Measurements from ENCODE around the gene STK40.

Gene STK40

GRCh38 chr1:36377791-36378492 is 7.8 kb downstream of the STK40 start:
- Histone ChIP-seq H3K27ac (peak overlapping the region in 10 of 11 experiments; percentile 1 to 55 (median 40); a peak in 16 of 22 replicates), H3K4me1 (peaks cover 45 to 100% (median 66%) of the 10 kb centered on the region in 10 experiments), H4K20me1 (peaks cover 13 to 98% (median 49%) of the 10 kb centered on the region in 11 experiments; a peak in 20 of 22 replicates), H3K27me3 (no peaks in the 10 kb centered on the region), H3K36me3 (peaks cover 0 to 60% (median 12%) of the 10 kb centered on the region in 11 experiments; a peak in 14 of 22 replicates), H3K4me2 (peak overlapping the region; percentile 43 to 95 (median 60); a peak in 21 of 22 replicates), H3K4me3 (no peak overlapping the region; a peak in 1 of 20 replicates), H3K9ac (peak overlapping the region in 4 of 11 experiments; percentile 2 to 35 (median 16); a peak in 5 of 22 replicates), H3K9me3 (replicated peaks in 1 of 11) (no peaks in the 10 kb centered on the region)
- TF ChIP-seq Cebpa-rat (IDR thresholded peaks at IDR 0.05): no peak

GRCh38 chr1:36372617-36373016 is 13.1 kb downstream of the STK40 start:
- H3K36me3 ChIP-seq: peaks cover 0 to 31% (median 9%) of the 10 kb centered on the region in 11 experiments; a peak in 13 of 22 replicates
- peak overlapping the region; percentile 55 to 79 (median 73); a peak in 20 of 22 replicates for H3K9ac ChIP-seq
- H3K27me3 ChIP-seq: no peaks in the 10 kb centered on the region
- H4K20me1 ChIP-seq: peaks cover 0 to 77% (median 19%) of the 10 kb centered on the region in 11 experiments; a peak in 14 of 22 replicates
- no peak for TF ChIP-seq Cebpa-rat (IDR thresholded peaks at IDR 0.05)
- H3K4me3 ChIP-seq: peak overlapping the region in 2 of 10 experiments; percentile 44 to 63; a peak in 4 of 20 replicates
- H3K27ac ChIP-seq: peak overlapping the region; percentile 62 to 89 (median 80); a peak in 21 of 22 replicates
- H3K4me2 ChIP-seq: peak overlapping the region; percentile 84 to 99 (median 95)
- H3K4me1 ChIP-seq: peaks cover 80 to 100% (median 89%) of the 10 kb centered on the region in 10 experiments
- H3K9me3 ChIP-seq (replicated peaks in 1 of 11): no peaks in the 10 kb centered on the region

GRCh38 chr1:36369061-36369861 is 16.5 kb downstream of the STK40 start:
- peaks cover 0 to 56% (median 20%) of the 10 kb centered on the region in 11 experiments; a peak in 14 of 22 replicates for H4K20me1 ChIP-seq
- TF ChIP-seq Cebpa-rat (IDR thresholded peaks at IDR 0.05): no peak
- peaks cover 92 to 100% (median 99%) of the 10 kb centered on the region in 10 experiments for H3K4me1 ChIP-seq
- H3K4me2 ChIP-seq: peak overlapping the region; percentile 20 to 96 (median 92)
- no peak overlapping the region for H3K4me3 ChIP-seq
- peak overlapping the region in 7 of 11 experiments; percentile 6 to 37 (median 18); a peak in 4 of 22 replicates for H3K9ac ChIP-seq
- H3K27ac ChIP-seq: peak overlapping the region in 8 of 11 experiments; percentile 24 to 89 (median 41); a peak in 11 of 22 replicates
- no peaks in the 10 kb centered on the region for H3K9me3 ChIP-seq (replicated peaks in 1 of 11)
- H3K36me3 ChIP-seq: peaks cover 0 to 22% (median 12%) of the 10 kb centered on the region in 11 experiments; a peak in 12 of 22 replicates
- H3K27me3 ChIP-seq: no peaks in the 10 kb centered on the region

- Histone ChIP-seq H3K36me3 (peaks cover 6 to 25% (median 15%) of the 10 kb centered on the region in 11 experiments; a peak in 19 of 22 replicates), H3K9ac (peak overlapping the region in 1 of 11 experiments; percentile 21; a peak in 1 of 22 replicates), H3K27me3 (no peaks in the 10 kb centered on the region), H3K4me3 (no peak overlapping the region), H3K27ac (peak overlapping the region in 10 of 11 experiments; percentile 37 to 78 (median 74); a peak in 15 of 22 replicates), H4K20me1 (peaks cover 0 to 41% (median 12%) of the 10 kb centered on the region in 11 experiments; a peak in 14 of 22 replicates), H3K4me2 (peak overlapping the region; percentile 72 to 97 (median 87); a peak in 19 of 22 replicates), H3K9me3 (replicated peaks in 1 of 11) (no peaks in the 10 kb centered on the region), H3K4me1 (peaks cover 78 to 100% (median 87%) of the 10 kb centered on the region in 10 experiments)
- no peak for TF ChIP-seq Cebpa-rat (IDR thresholded peaks at IDR 0.05)
Measured at GRCh38 chr1:36367798-36368197, 17.9 kb downstream of the STK40 start.

- H3K9me3 ChIP-seq (replicated peaks in 1 of 11): no peaks in the 10 kb centered on the region
- peak overlapping the region in 10 of 11 experiments; percentile 37 to 78 (median 74); a peak in 20 of 22 replicates for H3K27ac ChIP-seq
- no peaks in the 10 kb centered on the region for H3K27me3 ChIP-seq
- H3K4me2 ChIP-seq: peak overlapping the region; percentile 72 to 97 (median 87)
- H3K9ac ChIP-seq: peak overlapping the region in 7 of 11 experiments; percentile 10 to 57 (median 32); a peak in 7 of 22 replicates
- peaks cover 0 to 40% (median 12%) of the 10 kb centered on the region in 11 experiments; a peak in 14 of 22 replicates for H4K20me1 ChIP-seq
- H3K4me1 ChIP-seq: peaks cover 75 to 99% (median 84%) of the 10 kb centered on the region in 10 experiments
- peaks cover 13 to 32% (median 22%) of the 10 kb centered on the region in 11 experiments; a peak in 21 of 22 replicates for H3K36me3 ChIP-seq
- no peak for TF ChIP-seq Cebpa-rat (IDR thresholded peaks at IDR 0.05)
- H3K4me3 ChIP-seq: no peak overlapping the region
Measured at GRCh38 chr1:36367066-36367465, 18.7 kb downstream of the STK40 start.

GRCh38 chr1:36366091-36366661 is 19.5 kb downstream of the STK40 start:
- H3K4me3 ChIP-seq: peak overlapping the region in 3 of 10 experiments; percentile 15 to 41 (median 18); a peak in 4 of 20 replicates
- no peak for TF ChIP-seq Cebpa-rat (IDR thresholded peaks at IDR 0.05)
- peak overlapping the region; percentile 48 to 78 (median 74); a peak in 21 of 22 replicates for H3K27ac ChIP-seq
- H3K36me3 ChIP-seq: peaks cover 16 to 41% (median 30%) of the 10 kb centered on the region in 11 experiments; a peak in 21 of 22 replicates
- peak overlapping the region in 9 of 11 experiments; percentile 26 to 64 (median 57); a peak in 17 of 22 replicates for H3K9ac ChIP-seq
- peaks cover 75 to 99% (median 84%) of the 10 kb centered on the region in 10 experiments for H3K4me1 ChIP-seq
- peak overlapping the region; percentile 72 to 97 (median 87) for H3K4me2 ChIP-seq
- H4K20me1 ChIP-seq: peaks cover 0 to 47% (median 15%) of the 10 kb centered on the region in 11 experiments; a peak in 14 of 22 replicates
- no peaks in the 10 kb centered on the region for H3K9me3 ChIP-seq (replicated peaks in 1 of 11)
- no peaks in the 10 kb centered on the region for H3K27me3 ChIP-seq

- peak overlapping the region; percentile 48 to 78 (median 74); a peak in 21 of 22 replicates for H3K27ac ChIP-seq
- peak overlapping the region; percentile 26 to 64 (median 57); a peak in 20 of 22 replicates for H3K9ac ChIP-seq
- TF ChIP-seq Cebpa-rat (IDR thresholded peaks at IDR 0.05): peak in 6 of 11 experiments; percentile 18 to 73 (median 42); a peak in 6 of 22 replicates
Measured at GRCh38 chr1:36365381-36365780, 20.3 kb downstream of the STK40 start.

More at GRCh38 chr1:36365381-36365780, 20.3 kb downstream of the STK40 start:
- H3K36me3 ChIP-seq: peaks cover 16 to 48% (median 30%) of the 10 kb centered on the region in 11 experiments; a peak in 21 of 22 replicates
- peaks cover 0 to 51% (median 15%) of the 10 kb centered on the region in 11 experiments; a peak in 16 of 22 replicates for H4K20me1 ChIP-seq
- H3K4me1 ChIP-seq: peaks cover 75 to 99% (median 84%) of the 10 kb centered on the region in 10 experiments
- H3K4me2 ChIP-seq: peak overlapping the region; percentile 72 to 97 (median 87)
- no peaks in the 10 kb centered on the region for H3K9me3 ChIP-seq (replicated peaks in 1 of 11)
- H3K4me3 ChIP-seq: 0 out of 20 replicates have a peak overlapping the region, but pooled peaks of 1 of the 10 experiments have one; percentile 3
- no peaks in the 10 kb centered on the region for H3K27me3 ChIP-seq
